HG03520 (cell line): ENCODE measurements around the gene NFASC.

ENCODE experiments used
- ATAC-seq: cut with Tn5 transposase; IDR thresholded peaks from one replicate; pipeline ENCODE4 v1.9.1; 2021; ENCODE audit warnings: mild to moderate bottlenecking, moderate library complexity; ENCODE audit not compliant: unreplicated experiment

The NFASC gene

GRCh38 chr1:205032508-205032907 lies 161.8 kb downstream of the NFASC start:
- ATAC-seq, result no peak

GRCh38 chr1:205037539-205037938 lies 166.9 kb downstream of the NFASC start:
- ATAC-seq, result no peak

- no peak for ATAC-seq
Measured at GRCh38 chr1:205038132-205038786, 167.6 kb downstream of the NFASC start.

- ATAC-seq, result no peak
Measured at GRCh38 chr1:205041001-205041715, 170.5 kb downstream of the NFASC start.

- ATAC-seq, result no peak
Measured at GRCh38 chr1:205041998-205042910, 171.6 kb downstream of the NFASC start.

GRCh38 chr1:205042911-205043806 lies 172.5 kb downstream of the NFASC start, which contains the start of gene CNTN2:
TSS of gene CNTN2 (plus strand) at chr1:205043212. CDS start at chr1:205053186, 9,974 bp downstream.
- ATAC-seq, result no peak

GRCh38 chr1:205043866-205044265 lies 173.2 kb downstream of the NFASC start:
- ATAC-seq, result no peak

GRCh38 chr1:205044741-205045140 lies 174.1 kb downstream of the NFASC start:
- ATAC-seq, result no peak

GRCh38 chr1:205045146-205045545 lies 174.5 kb downstream of the NFASC start:
- ATAC-seq, result no peak

- no peak for ATAC-seq
Measured at GRCh38 chr1:205046870-205047269, 176.2 kb downstream of the NFASC start.

- ATAC-seq, result no peak
Measured at GRCh38 chr1:205047764-205048231, 177.1 kb downstream of the NFASC start.

- no peak for ATAC-seq
Measured at GRCh38 chr1:205048382-205048781, 177.7 kb downstream of the NFASC start.

- ATAC-seq, result no peak
Measured at GRCh38 chr1:205049479-205049878, 178.8 kb downstream of the NFASC start.

- ATAC-seq, result no peak
Measured at GRCh38 chr1:205052690-205053089, 182.0 kb downstream of the NFASC start.

- ATAC-seq, result no peak
Measured at GRCh38 chr1:205053296-205053695, 182.6 kb downstream of the NFASC start.

- ATAC-seq, result no peak
Measured at GRCh38 chr1:205054013-205054412, 183.4 kb downstream of the NFASC start.

GRCh38 chr1:205056188-205056611 lies 185.5 kb downstream of the NFASC start:
- no peak for ATAC-seq

GRCh38 chr1:205056956-205057568 lies 186.4 kb downstream of the NFASC start:
- no peak for ATAC-seq

- ATAC-seq, result no peak
Measured at GRCh38 chr1:205057808-205058575, 187.3 kb downstream of the NFASC start.
